HG02870 (cell line): ENCODE results near the gene TRAPPC10.

ENCODE experiments used
- ATAC-seq: cut with Tn5 transposase; IDR thresholded peaks from one replicate; pipeline ENCODE4 v1.9.1; 2021; ENCODE audit warnings: mild to moderate bottlenecking, moderate library complexity; ENCODE audit not compliant: unreplicated experiment

The TRAPPC10 gene, protein sequence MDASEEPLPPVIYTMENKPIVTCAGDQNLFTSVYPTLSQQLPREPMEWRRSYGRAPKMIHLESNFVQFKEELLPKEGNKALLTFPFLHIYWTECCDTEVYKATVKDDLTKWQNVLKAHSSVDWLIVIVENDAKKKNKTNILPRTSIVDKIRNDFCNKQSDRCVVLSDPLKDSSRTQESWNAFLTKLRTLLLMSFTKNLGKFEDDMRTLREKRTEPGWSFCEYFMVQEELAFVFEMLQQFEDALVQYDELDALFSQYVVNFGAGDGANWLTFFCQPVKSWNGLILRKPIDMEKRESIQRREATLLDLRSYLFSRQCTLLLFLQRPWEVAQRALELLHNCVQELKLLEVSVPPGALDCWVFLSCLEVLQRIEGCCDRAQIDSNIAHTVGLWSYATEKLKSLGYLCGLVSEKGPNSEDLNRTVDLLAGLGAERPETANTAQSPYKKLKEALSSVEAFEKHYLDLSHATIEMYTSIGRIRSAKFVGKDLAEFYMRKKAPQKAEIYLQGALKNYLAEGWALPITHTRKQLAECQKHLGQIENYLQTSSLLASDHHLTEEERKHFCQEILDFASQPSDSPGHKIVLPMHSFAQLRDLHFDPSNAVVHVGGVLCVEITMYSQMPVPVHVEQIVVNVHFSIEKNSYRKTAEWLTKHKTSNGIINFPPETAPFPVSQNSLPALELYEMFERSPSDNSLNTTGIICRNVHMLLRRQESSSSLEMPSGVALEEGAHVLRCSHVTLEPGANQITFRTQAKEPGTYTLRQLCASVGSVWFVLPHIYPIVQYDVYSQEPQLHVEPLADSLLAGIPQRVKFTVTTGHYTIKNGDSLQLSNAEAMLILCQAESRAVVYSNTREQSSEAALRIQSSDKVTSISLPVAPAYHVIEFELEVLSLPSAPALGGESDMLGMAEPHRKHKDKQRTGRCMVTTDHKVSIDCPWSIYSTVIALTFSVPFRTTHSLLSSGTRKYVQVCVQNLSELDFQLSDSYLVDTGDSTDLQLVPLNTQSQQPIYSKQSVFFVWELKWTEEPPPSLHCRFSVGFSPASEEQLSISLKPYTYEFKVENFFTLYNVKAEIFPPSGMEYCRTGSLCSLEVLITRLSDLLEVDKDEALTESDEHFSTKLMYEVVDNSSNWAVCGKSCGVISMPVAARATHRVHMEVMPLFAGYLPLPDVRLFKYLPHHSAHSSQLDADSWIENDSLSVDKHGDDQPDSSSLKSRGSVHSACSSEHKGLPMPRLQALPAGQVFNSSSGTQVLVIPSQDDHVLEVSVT

DNA sequence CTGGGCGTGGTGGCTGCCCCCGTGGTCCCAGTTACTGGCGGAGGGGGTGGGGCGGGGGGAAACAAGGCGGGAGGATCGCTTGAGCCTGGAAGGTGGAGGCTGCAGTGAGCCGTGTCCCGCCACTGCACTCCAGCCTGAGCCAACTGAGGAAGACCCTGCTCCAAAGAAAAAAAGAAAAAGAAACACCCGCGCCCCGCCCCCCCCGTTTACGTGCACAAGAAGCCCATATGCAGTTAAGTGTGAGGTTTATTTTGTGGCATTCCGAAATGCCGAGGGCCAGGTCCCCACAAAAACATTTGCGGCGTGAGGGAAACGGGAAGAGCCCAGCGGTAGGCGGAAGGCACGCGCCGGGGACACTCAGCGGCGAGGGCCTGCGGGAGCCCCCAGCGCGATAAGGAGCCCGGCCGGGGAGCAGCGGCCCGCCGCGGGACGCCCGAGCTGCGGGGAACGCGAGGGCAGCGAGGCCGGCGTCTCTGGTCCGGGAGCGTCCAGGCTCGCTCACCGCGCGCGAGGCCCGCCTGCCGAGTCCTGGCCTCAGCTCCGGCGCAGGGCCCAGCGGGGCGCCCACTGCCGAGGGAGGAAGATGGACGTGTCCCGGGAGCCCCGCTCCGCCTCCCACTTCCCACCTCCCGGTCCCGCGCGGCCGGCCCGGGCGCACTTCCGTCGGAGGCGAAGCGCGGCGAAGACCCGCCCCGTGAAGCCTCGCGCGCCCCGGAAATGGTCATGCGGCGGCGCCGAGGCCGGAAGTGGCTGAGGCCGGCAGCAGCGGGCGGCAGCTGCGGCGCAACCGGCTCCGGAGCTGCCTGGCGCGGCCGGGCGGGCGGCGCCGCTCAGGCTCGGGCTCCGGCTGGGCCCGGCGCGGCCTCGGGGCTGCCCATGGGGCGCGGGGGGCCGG is at the start of gene TRAPPC10:
Gene TRAPPC10, plus strand, starts transcription at position 731 of the 895 bp plus-strand sequence. CDS start 185 bp downstream, outside the sequence.
- ATAC-seq = peak; percentile 56

DNA sequence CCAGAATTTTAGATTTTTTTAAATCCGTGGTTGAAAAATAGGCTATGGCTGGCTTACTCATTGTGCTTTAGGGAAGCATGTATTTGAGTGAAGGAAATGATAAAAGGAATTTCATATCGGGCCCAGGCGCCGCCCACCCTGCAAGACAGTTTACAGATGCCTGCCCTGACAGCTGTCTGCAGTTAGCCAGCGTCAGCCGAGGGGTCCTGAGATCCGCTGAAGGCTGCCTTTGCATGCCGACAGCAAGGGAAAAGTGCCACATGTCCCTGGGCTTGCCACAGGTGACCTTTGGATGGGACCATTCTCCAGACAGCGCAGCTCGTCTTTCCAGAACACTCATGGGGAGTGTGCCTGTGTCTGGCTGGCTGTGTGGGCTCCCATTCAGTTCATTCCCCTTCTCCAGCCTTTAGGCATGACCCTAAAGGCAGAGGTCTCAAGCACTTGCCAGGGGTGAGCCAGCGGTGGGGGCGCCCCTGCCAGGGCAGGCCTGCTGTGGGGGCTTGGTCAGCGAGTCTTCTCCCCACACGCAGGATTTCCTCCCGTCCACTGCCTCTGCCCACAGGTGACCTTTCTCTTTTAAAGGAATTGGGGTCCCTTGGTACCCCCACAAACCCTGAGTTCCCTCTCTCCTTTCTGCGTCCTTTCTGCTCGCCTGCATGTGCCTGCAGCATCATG is 46.1 kb upstream of the TRAPPC10 start:
- ATAC-seq = no peak

DNA sequence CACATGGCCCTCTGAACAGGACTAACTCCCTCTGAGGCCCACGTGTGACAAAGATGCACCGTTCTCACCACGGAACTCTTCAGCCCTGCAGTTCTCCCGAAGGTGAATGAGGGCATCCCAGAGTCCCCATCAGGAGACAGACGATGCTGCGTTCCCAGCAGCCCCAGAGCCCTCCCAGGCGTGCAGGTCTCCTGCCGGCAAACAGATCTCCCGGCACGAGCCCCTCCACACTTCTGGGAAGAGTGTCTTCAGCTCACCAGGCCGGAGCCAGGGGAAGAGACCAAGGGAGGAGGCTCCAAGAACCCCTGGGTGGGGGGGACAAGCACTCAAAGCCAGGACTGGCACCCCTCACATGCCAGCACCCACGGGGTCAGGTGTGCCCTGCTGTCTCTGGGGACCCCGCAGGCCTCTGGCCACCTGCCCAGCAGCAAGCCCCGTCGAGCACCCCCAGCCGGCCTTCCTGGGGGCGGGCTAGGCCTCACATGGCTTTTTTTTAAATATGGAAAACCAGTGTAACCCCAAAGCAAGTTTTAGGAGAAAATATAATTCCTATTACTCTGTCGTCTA is 45.1 kb upstream of the TRAPPC10 start:
- ATAC-seq = no peak

DNA sequence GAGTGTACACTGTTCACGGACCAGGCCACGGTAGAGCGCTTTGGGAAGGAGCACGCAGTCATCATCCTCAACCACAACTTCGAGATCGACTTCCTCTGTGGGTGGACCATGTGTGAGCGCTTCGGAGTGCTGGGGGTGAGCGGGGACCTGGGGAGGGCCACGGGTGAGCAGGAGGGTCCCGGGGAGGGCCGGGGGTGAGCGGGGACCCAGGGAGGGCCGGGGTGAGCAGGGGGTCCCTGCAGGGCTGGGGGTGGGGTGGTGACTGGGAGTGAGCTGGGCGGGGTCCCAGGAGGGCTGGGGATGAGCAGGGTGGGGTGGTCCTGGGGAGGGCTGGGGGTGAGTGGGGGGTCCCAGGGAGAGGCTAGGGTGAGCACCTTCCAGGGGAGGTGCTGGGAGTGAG is 44.1 kb upstream of the TRAPPC10 start:
- ATAC-seq = no peak

DNA sequence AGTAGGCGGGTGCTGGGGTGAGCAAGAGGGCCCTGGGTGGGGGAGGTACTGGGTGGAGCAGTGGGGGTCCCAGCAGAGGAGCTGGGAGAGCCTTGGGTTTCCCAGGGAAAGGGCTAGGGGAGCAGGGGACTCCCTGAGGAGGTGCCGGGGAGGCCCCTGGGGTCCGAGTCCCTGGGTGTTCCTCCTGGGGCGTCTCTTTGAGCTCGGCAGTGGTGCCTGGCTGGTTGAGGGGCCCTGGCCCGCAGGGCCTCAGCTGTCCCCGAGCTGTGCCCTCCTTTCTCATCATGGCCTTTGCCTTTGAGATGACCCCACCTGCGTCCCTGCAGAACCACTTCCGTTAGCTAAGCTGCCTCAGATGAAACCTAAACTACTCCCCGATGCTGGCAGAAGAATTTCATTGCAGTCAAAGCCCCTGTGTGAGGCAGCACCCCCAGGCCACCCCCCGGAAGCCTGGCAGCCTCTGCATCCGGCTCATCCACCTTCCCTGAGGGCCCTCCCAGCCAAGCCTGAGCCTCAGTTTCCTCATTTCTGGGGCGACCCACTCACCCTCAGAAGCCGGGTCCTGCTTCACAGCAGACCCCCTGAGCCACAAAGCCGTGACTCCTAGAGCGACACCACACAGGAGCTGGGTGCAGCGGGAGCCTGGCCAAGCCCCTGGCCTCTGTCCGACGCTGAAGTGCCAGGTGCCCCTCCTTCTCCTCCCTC is 43.5 kb upstream of the TRAPPC10 start:
- ATAC-seq = no peak

DNA sequence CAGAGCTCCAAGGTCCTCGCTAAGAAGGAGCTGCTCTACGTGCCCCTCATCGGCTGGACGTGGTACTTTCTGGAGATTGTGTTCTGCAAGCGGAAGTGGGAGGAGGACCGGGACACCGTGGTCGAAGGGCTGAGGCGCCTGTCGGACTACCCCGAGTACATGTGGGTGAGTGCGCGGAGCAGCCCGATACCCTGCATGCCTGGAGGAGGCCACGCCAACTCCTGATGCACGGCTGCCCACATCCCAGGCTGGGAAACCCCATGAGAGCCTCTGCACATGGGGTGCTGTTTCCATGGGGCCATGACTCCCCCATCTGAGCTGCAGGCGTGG is 43.0 kb upstream of the TRAPPC10 start:
- ATAC-seq = no peak

DNA sequence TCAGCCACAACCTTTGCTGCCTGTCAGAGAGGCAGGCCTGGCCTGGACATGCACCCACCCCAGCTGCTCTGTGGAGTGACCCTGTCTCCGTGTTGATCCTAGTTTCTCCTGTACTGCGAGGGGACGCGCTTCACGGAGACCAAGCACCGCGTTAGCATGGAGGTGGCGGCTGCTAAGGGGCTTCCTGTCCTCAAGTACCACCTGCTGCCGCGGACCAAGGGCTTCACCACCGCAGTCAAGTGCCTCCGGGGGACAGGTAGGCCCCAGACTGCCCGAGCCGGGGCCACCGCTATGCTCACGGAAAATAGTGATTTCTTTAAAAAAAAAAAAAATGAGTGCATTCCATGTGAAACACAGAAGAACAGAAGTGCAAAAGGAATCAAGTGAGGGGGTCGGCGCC is 41.6 kb upstream of the TRAPPC10 start:
- ATAC-seq = no peak

DNA sequence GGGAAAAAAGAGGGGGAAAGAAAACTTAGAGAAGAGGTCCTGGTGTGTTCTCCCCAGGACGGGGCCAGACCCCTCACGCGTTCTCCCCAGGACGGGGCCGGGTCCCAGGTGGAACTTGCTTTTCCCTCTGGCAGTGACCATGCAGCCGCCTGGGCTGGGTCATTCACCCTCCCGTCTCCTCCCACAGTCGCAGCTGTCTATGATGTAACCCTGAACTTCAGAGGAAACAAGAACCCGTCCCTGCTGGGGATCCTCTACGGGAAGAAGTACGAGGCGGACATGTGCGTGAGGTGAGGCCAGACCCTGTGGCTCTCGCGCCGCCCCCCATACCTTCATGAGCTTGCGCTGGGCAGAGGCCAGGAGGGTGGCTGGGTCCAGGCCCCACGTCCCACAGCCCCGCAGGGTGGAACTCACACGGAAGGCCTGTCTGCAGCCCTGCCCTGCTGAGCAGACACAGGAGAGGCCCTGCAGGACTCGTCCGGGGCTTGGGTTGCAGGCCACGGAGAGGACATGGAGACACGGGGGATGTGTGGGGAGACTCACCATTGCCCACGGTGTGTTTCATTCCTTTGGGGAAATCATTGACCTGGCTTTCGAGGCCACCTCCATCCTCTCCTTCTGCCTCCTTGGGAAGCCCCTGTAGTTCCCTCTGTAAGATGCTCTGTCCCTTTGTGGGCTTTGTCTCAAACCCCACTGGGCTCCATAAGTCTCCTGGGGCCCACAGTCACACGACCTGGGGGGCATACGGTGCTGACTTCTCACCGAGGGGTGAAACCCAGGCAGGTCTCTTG is 40.7 kb upstream of the TRAPPC10 start:
- no peak for ATAC-seq

DNA sequence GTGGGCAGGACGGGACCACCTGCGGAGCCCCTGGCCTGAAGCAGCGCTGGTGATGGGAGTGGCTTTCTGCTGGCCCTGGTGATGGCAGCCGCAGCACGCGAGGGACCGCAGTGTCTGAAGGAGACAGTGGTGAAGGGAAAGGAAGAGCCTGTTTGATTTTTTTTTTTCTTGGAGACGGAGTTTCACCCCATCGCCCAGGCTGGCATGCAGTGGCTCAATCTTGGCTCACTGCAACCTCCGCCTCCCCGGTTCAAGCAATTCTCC is 40.2 kb upstream of the TRAPPC10 start:
- ATAC-seq = no peak

DNA sequence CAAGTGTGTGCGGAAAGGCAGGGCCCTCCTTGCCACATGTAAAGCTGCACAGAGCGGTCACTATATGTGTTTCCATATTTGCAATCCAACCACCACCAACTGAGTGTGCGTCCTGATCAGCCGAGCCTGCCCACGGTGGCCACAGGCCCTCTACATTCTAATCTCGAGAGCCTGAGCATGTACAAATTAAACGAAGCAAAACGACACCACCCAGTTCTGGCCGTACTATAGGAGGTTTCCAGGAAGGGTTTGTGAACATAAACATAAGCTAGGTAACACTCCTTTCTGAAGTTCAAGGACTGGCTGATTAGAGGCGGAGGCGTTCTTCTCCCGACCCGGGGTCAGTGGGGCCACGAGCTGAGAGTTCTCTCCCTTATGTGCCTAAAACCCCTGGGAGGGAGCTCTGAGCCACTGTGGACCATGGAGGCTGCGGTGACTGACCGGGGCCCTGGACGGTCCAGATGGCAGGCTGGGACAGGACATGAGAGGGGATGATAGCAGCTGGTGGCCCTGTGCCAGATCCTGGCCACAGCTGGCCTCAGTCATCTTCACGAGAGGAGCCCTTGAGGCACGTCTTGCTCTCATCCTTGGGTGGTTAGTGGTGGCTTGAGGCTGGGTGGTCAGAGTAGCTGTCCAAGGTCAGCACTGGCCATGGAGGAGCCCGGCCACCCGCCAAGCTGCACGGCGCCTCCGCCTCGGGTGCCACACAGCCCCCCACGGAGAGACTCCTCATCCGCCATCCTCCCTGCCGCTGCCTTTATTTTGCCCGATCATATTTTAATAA is 39.1 kb upstream of the TRAPPC10 start:
- ATAC-seq = no peak

DNA sequence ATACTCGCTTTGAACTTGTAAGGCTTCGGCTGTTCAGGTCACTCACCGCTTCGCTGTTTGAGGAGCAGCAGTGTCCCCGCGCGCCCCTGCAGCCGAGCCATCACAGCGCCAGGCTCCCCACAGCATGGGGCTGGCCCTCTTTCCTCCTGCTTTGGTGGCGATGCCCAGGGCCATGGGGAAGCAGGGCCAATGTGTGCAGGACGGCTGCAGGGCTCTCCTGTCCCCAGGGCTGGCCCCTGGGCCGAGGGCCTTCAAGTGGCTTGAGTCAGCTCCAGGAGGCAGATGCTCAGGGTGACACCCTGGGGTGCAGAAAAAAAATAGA is 38.5 kb upstream of the TRAPPC10 start:
- ATAC-seq = no peak

DNA sequence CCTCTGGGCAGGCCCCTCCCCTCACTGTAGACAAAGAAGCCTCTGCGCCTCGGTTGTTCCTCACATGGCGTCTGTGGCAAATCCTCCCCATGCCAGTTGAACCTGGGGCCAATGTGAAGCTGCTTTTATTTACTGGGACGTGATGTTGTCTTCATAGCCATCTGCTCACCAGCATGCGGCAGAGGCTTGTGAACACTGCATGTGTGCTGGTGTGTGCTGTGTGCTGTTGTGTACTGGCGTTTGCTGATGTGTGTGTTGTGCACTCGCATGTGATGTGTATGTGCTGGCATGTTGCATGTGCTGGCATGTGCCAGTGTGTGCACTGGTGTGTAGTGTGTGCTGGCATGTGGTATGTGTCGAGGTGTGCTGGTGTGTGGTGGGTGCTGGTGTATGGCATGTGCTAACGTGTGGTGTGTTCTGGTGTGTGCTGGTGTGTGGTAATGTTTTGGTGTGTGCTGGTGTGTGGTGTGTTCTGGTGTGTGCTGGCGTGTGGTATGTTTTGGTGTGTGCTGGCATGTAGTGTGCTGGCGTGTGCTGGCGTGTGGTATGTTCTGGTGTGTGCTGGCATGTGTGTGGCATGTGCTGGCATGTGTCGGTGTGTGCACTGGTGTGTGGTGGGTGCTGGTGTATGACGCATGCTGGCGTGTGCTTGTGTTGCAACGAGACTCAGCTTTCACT is 37.2 kb upstream of the TRAPPC10 start:
- ATAC-seq = no peak

DNA sequence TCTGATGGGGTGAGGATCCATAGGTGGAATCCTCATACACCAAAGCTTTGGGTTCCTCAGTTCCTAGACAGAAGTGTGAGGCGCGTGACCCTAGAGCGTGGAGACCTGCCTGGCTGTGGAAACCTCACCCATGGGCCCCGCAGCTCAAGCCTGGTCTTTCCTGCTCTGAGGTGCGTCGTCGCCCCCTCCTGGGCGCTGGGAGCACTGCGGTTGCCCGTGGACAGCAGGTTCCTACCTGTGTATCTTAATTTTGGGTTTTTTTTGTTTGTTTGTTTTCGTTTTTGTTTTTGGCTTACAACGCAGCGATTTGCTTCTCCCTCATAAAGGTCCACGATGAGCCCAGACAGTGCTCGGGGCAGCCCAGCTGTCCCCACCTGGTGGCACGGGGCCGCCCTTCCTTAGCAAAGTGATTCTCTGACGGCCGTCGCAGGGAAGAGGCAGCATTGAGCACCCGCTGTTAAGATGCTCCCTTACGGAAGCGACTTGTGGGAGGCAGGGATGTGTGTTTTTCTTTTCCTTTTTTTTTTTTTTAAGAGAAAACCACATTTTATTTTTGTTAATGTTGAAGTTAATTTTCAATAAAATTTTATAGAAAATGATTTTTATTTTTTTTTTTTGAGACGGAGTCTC is 36.5 kb upstream of the TRAPPC10 start:
- ATAC-seq = no peak

DNA sequence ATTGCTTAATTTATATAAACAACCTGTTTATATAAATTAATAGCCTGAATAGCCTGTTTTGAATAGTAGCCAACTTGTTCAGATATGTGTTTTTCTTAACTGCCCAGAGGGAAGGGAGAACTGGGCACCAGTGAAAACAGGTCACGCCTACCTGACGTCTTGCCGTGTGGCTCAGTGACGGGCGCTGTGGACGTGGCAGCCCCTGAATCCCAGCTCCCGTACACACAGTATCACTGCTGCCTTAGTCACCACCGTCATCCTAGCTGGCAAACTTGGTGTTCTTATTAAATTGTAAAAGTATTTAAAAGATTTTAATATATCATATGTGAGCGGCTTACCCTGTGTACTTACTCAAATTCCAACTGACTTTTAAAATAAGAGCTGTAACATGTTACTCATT is 35.4 kb upstream of the TRAPPC10 start:
- no peak for ATAC-seq

DNA sequence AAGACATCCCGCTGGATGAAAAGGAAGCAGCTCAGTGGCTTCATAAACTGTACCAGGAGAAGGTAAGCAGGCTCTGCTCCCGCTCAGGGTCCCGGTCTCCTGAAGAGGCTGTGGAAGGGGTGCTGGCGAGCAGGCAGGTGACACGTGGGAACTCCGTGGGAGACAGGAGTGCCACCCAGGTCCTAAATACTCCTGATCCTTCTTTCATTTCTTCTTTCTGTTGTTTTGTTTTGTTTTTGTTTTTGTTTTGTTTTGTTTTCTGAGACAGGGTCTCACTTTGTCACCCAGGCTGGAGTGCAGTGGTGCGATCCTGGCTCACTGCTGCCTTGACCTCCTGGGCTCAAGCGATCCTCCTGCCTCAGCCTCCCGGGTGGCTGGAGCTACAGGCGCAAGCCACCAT is 34.0 kb upstream of the TRAPPC10 start:
- no peak for ATAC-seq

DNA sequence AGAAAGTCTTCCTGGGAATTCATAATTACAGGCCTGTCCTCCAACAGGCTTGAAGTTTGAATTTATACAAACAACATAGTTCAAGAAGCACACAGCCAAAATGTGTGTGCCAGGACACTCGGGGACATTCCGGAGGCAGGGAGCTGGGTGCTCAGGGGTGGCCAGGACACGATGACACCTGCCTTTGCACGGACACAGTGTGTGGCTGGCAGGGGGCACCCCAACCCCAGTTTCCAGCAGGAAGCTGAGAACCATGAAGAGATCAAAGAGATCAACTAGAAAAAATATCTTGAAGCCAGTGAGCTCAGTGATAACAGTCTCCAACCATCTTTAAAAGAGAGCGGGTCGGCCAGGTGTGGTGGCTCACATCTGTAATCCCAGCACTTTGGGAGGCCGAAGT is 32.5 kb upstream of the TRAPPC10 start:
- no peak for ATAC-seq
